ENCODE results near the gene TRPM2. TPM values are rescaled to one million over a fixed set of nuclear protein-coding genes. Genes with fewer than 3 reads are reported as not detected.

The TRPM2 gene
- polyA plus RNA-seq, 2 donors, result 1.2 to 1.7 TPM

GRCh38 chr21:44321846-44322450, 31.5 kb upstream of the TRPM2 start:
- WGBS, 2 donors, result 92 to 94% methylated on average over 23 of the region's 23 CpGs
- no peaks in the 10 kb centered on the region for H3K27me3 ChIP-seq (ENCODE audit: control insufficient read depth in 1 of 2, insufficient read depth in 2 of 2, low read length in 2 of 2)

GRCh38 chr21:44322621-44323325, 30.6 kb upstream of the TRPM2 start:
- Histone ChIP-seq H3K4me1 (ENCODE audit: control insufficient read depth in 2 of 2, insufficient read depth in 2 of 2, low read length in 1 of 2) (no peaks in the 10 kb centered on the region), H3K27me3 (ENCODE audit: control insufficient read depth in 1 of 2, insufficient read depth in 2 of 2, low read length in 2 of 2) (no peaks in the 10 kb centered on the region), H3K36me3 (ENCODE audit: control insufficient read depth in 2 of 2, insufficient read depth in 2 of 2, low read length in 1 of 2) (peaks cover 4 to 90% of the 10 kb centered on the region in 2 donors), H3K4me3 (ENCODE audit: low read depth in 1 of 2, low read length in 2 of 2) (no peak overlapping the region), H3K9me3 (ENCODE audit: control insufficient read depth in 2 of 2, insufficient read depth in 1 of 2, low read depth in 1 of 2, low read length in 1 of 2) (no peaks in the 10 kb centered on the region), H3K27ac (ENCODE audit: low read depth in 2 of 2, low read length in 1 of 2) (no peak overlapping the region)
- WGBS, 2 donors, result 91 to 92% methylated on average over 37 to 38 of the region's 38 CpGs

More at GRCh38 chr21:44321846-44322450, 31.5 kb upstream of the TRPM2 start:
- Histone ChIP-seq H3K36me3 (ENCODE audit: control insufficient read depth in 2 of 2, insufficient read depth in 2 of 2, low read length in 1 of 2) (peaks cover 5 to 90% of the 10 kb centered on the region in 2 donors), H3K4me3 (ENCODE audit: low read depth in 1 of 2, low read length in 2 of 2) (no peak overlapping the region), H3K4me1 (ENCODE audit: control insufficient read depth in 2 of 2, insufficient read depth in 2 of 2, low read length in 1 of 2) (no peaks in the 10 kb centered on the region), H3K9me3 (ENCODE audit: control insufficient read depth in 2 of 2, insufficient read depth in 1 of 2, low read depth in 1 of 2, low read length in 1 of 2) (no peaks in the 10 kb centered on the region), H3K27ac (ENCODE audit: low read depth in 2 of 2, low read length in 1 of 2) (no peak overlapping the region)

GRCh38 chr21:44323591-44323990, 29.8 kb upstream of the TRPM2 start:
- Histone ChIP-seq H3K9me3 (ENCODE audit: control insufficient read depth in 2 of 2, insufficient read depth in 1 of 2, low read depth in 1 of 2, low read length in 1 of 2) (no peaks in the 10 kb centered on the region), H3K27ac (ENCODE audit: low read depth in 2 of 2, low read length in 1 of 2) (no peak overlapping the region), H3K4me3 (ENCODE audit: low read depth in 1 of 2, low read length in 2 of 2) (no peak overlapping the region), H3K36me3 (ENCODE audit: control insufficient read depth in 2 of 2, insufficient read depth in 2 of 2, low read length in 1 of 2) (peaks cover 4 to 87% of the 10 kb centered on the region in 2 donors), H3K27me3 (ENCODE audit: control insufficient read depth in 1 of 2, insufficient read depth in 2 of 2, low read length in 2 of 2) (no peaks in the 10 kb centered on the region), H3K4me1 (ENCODE audit: control insufficient read depth in 2 of 2, insufficient read depth in 2 of 2, low read length in 1 of 2) (no peaks in the 10 kb centered on the region)
- 87 to 89% methylated on average over 20 of the region's 20 CpGs for WGBS, 2 donors

GRCh38 chr21:44324106-44324853, 29.1 kb upstream of the TRPM2 start:
- Histone ChIP-seq H3K27ac (ENCODE audit: low read depth in 2 of 2, low read length in 1 of 2) (no peak overlapping the region), H3K36me3 (ENCODE audit: control insufficient read depth in 2 of 2, insufficient read depth in 2 of 2, low read length in 1 of 2) (peaks cover 4 to 80% of the 10 kb centered on the region in 2 donors), H3K4me3 (ENCODE audit: low read depth in 1 of 2, low read length in 2 of 2) (no peak overlapping the region), H3K27me3 (ENCODE audit: control insufficient read depth in 1 of 2, insufficient read depth in 2 of 2, low read length in 2 of 2) (no peaks in the 10 kb centered on the region), H3K4me1 (ENCODE audit: control insufficient read depth in 2 of 2, insufficient read depth in 2 of 2, low read length in 1 of 2) (no peaks in the 10 kb centered on the region), H3K9me3 (ENCODE audit: control insufficient read depth in 2 of 2, insufficient read depth in 1 of 2, low read depth in 1 of 2, low read length in 1 of 2) (no peaks in the 10 kb centered on the region)
- WGBS, 2 donors, result 94% methylated on average over 37 of the region's 37 CpGs

GRCh38 chr21:44324854-44325107, 28.6 kb upstream of the TRPM2 start:
- Histone ChIP-seq H3K4me1 (ENCODE audit: control insufficient read depth in 2 of 2, insufficient read depth in 2 of 2, low read length in 1 of 2) (no peaks in the 10 kb centered on the region), H3K27me3 (ENCODE audit: control insufficient read depth in 1 of 2, insufficient read depth in 2 of 2, low read length in 2 of 2) (no peaks in the 10 kb centered on the region), H3K9me3 (ENCODE audit: control insufficient read depth in 2 of 2, insufficient read depth in 1 of 2, low read depth in 1 of 2, low read length in 1 of 2) (no peaks in the 10 kb centered on the region), H3K4me3 (ENCODE audit: low read depth in 1 of 2, low read length in 2 of 2) (no peak overlapping the region), H3K27ac (ENCODE audit: low read depth in 2 of 2, low read length in 1 of 2) (no peak overlapping the region), H3K36me3 (ENCODE audit: control insufficient read depth in 2 of 2, insufficient read depth in 2 of 2, low read length in 1 of 2) (peaks cover 4 to 75% of the 10 kb centered on the region in 2 donors)
- 94 to 96% methylated on average over 8 to 11 of the region's 11 CpGs for WGBS, 2 donors

GRCh38 chr21:44325386-44326271, 27.8 kb upstream of the TRPM2 start:
- WGBS, 2 donors, result 84 to 85% methylated on average over 42 to 44 of the region's 44 CpGs
- peaks cover 4 to 69% of the 10 kb centered on the region in 2 donors for H3K36me3 ChIP-seq (ENCODE audit: control insufficient read depth in 2 of 2, insufficient read depth in 2 of 2, low read length in 1 of 2)
- no peak overlapping the region for H3K4me3 ChIP-seq (ENCODE audit: low read depth in 1 of 2, low read length in 2 of 2)

GRCh38 chr21:44326272-44326647, 27.2 kb upstream of the TRPM2 start:
- Histone ChIP-seq H3K9me3 (ENCODE audit: control insufficient read depth in 2 of 2, insufficient read depth in 1 of 2, low read depth in 1 of 2, low read length in 1 of 2) (no peaks in the 10 kb centered on the region), H3K4me1 (ENCODE audit: control insufficient read depth in 2 of 2, insufficient read depth in 2 of 2, low read length in 1 of 2) (no peaks in the 10 kb centered on the region), H3K27me3 (ENCODE audit: control insufficient read depth in 1 of 2, insufficient read depth in 2 of 2, low read length in 2 of 2) (no peaks in the 10 kb centered on the region), H3K4me3 (ENCODE audit: low read depth in 1 of 2, low read length in 2 of 2) (no peak overlapping the region), H3K36me3 (ENCODE audit: control insufficient read depth in 2 of 2, insufficient read depth in 2 of 2, low read length in 1 of 2) (peaks cover 4 to 64% of the 10 kb centered on the region in 2 donors), H3K27ac (ENCODE audit: low read depth in 2 of 2, low read length in 1 of 2) (no peak overlapping the region)
- WGBS, 2 donors, result 83 to 88% methylated on average over 13 of the region's 13 CpGs

More at GRCh38 chr21:44325386-44326271, 27.8 kb upstream of the TRPM2 start:
- Histone ChIP-seq H3K27me3 (ENCODE audit: control insufficient read depth in 1 of 2, insufficient read depth in 2 of 2, low read length in 2 of 2) (no peaks in the 10 kb centered on the region), H3K27ac (ENCODE audit: low read depth in 2 of 2, low read length in 1 of 2) (no peak overlapping the region), H3K9me3 (ENCODE audit: control insufficient read depth in 2 of 2, insufficient read depth in 1 of 2, low read depth in 1 of 2, low read length in 1 of 2) (no peaks in the 10 kb centered on the region), H3K4me1 (ENCODE audit: control insufficient read depth in 2 of 2, insufficient read depth in 2 of 2, low read length in 1 of 2) (no peaks in the 10 kb centered on the region)

- H3K27me3 ChIP-seq (ENCODE audit: control insufficient read depth in 1 of 2, insufficient read depth in 2 of 2, low read length in 2 of 2), result no peaks in the 10 kb centered on the region
- H3K27ac ChIP-seq (ENCODE audit: low read depth in 2 of 2, low read length in 1 of 2), result no peak overlapping the region
- no peaks in the 10 kb centered on the region for H3K4me1 ChIP-seq (ENCODE audit: control insufficient read depth in 2 of 2, insufficient read depth in 2 of 2, low read length in 1 of 2)
- no peaks in the 10 kb centered on the region for H3K9me3 ChIP-seq (ENCODE audit: control insufficient read depth in 2 of 2, insufficient read depth in 1 of 2, low read depth in 1 of 2, low read length in 1 of 2)
- H3K36me3 ChIP-seq (ENCODE audit: control insufficient read depth in 2 of 2, insufficient read depth in 2 of 2, low read length in 1 of 2), result peaks cover 4 to 57% of the 10 kb centered on the region in 2 donors
- H3K4me3 ChIP-seq (ENCODE audit: low read depth in 1 of 2, low read length in 2 of 2), result no peak overlapping the region
- 86 to 90% methylated on average over 24 to 26 of the region's 26 CpGs for WGBS, 2 donors
Observed at GRCh38 chr21:44326716-44327602, 26.5 kb upstream of the TRPM2 start.

Measured in esophagus (tissue), 2 donors.